GM12878 (cell line): ENCODE results near the gene IL17RB. TPM values are rescaled to one million over a fixed set of nuclear protein-coding genes. Genes with fewer than 3 reads are reported as not detected.

Experiments
- ATAC-seq: fragments of 200-7000 bp; cut with Tn5 transposase; 3 replicates; pipeline ENCODE4 v1.9.1; 2020; ENCODE audit warnings: mild to moderate bottlenecking, moderate library complexity
- BruUV-seq: library from RNA; stranded (reverse); fragments of 400-500 nt; replicated peaks from 2 replicates; lab custom pipeline; 2021; lab: Mats Ljungman, UMichigan
- CTCF ChIA-PET: fragments of 300-600 bp; sonication (Branson Sonifier 250); formaldehyde crosslinking; extraction: SDS; loops from one replicate; lab custom pipeline; 2021; ENCODE audit warnings: inconsistent platforms; lab: Yijun Ruan, JAX
- POLR2A ChIA-PET: fragments of 350-600 bp; formaldehyde crosslinking; extraction: SDS; loops from one replicate; lab custom pipeline; 2021; ENCODE audit warnings: inconsistent platforms; lab: Charles Lee
- RAD21 ChIA-PET: fragments of 300-600 bp; sonication (Branson Sonifier 250); formaldehyde crosslinking; loops from one replicate; lab custom pipeline; 2023; ENCODE audit warnings: antibody characterized with exemption; ENCODE audit not compliant: unreplicated experiment; lab: Charles Lee
- SMC1A ChIA-PET: fragments of 300-600 bp; sonication (Branson Sonifier 250); formaldehyde crosslinking; loops from one replicate; lab custom pipeline; 2023; ENCODE audit not compliant: unreplicated experiment, uncharacterized antibody; lab: Charles Lee
- DNase-seq: peaks from one replicate; pipeline ENCODE4 v3.0.0-alpha.2; 2011; ENCODE audit warnings: low read depth, low spot score
- FAIRE-seq: peaks from 3 replicates; lab custom pipeline; 2011; peaks lifted over from hg19 to GRCh38; lab: Jason Lieb, UNC
- H2AFZ ChIP-seq: 2 replicates; pipeline ENCODE4 v1.6.0; 2011; ENCODE audit warnings: low read depth, low read length, control low read depth; ENCODE audit not compliant: control insufficient read depth
- H3K27ac ChIP-seq: 2 replicates; pipeline ENCODE4 v1.5.1; 2011; ENCODE audit warnings: control low read depth; ENCODE audit not compliant: control insufficient read depth, insufficient read depth
- H3K27me3 ChIP-seq, 2 experiments: replicated peaks in 1 of 2; 2 replicates each; pipeline versions ENCODE4 v1.6.0 to v1.6.1; 2011; ENCODE audit warnings: low read length in 1 of 2; ENCODE audit not compliant: control insufficient read depth in 2 of 2, insufficient read depth in 2 of 2
- H3K36me3 ChIP-seq, 2 experiments: 2 replicates each; pipeline ENCODE4 v1.5.1; 2011; ENCODE audit warnings: low read length in 1 of 2; ENCODE audit not compliant: control insufficient read depth in 2 of 2, insufficient read depth in 2 of 2
- H3K4me1 ChIP-seq: 2 replicates; pipeline ENCODE4 v1.6.1; 2011; ENCODE audit warnings: mild to moderate bottlenecking, low read length, moderate library complexity, mixed read lengths; ENCODE audit not compliant: control insufficient read depth, insufficient read depth
- H3K4me2 ChIP-seq: 2 replicates; pipeline ENCODE4 v1.6.0; 2011; ENCODE audit warnings: control low read depth; ENCODE audit not compliant: control insufficient read depth, insufficient read depth
- H3K4me3 ChIP-seq: fragments of 200-600 bp; sonication (generic); 2 replicates; pipeline ENCODE4 v1.5.1; 2016
- H3K79me2 ChIP-seq: 2 replicates; pipeline ENCODE4 v1.6.0; 2011; ENCODE audit warnings: low read length; ENCODE audit not compliant: control insufficient read depth, insufficient read depth
- H3K9ac ChIP-seq: 2 replicates; pipeline ENCODE4 v1.8.0; 2011; ENCODE audit warnings: low read length, control low read depth, mixed read lengths; ENCODE audit not compliant: control insufficient read depth, insufficient read depth
- H3K9me3 ChIP-seq: replicated peaks from 3 replicates; pipeline ENCODE4 v1.5.1; 2011; ENCODE audit warnings: mild to moderate bottlenecking, low read length; ENCODE audit not compliant: control insufficient read depth, insufficient read depth
- H4K20me1 ChIP-seq: 2 replicates; pipeline ENCODE4 v1.6.0; 2011; ENCODE audit not compliant: control insufficient read depth, insufficient read depth
- ATF2 ChIP-seq: IDR thresholded peaks from 2 replicates; pipeline ENCODE4 v1.6.1; 2012; ENCODE audit warnings: low read length, inconsistent platforms
- BCL11A ChIP-seq: IDR thresholded peaks from 2 replicates; pipeline ENCODE4 v1.6.1; 2011; ENCODE audit warnings: low read depth, low read length
- CBFB ChIP-seq: IDR thresholded peaks from 2 replicates; pipeline ENCODE4 v1.6.1; 2016; ENCODE audit warnings: antibody characterized with exemption, low read depth
- CHD4 ChIP-seq: fragments of 200-600 bp; sonication (generic); IDR thresholded peaks from 2 replicates; pipeline ENCODE4 v1.6.1; 2016; ENCODE audit warnings: mild to moderate bottlenecking
- CREB1 ChIP-seq: IDR thresholded peaks from 2 replicates; pipeline ENCODE4 v1.6.1; 2012; ENCODE audit warnings: low read depth, mild to moderate bottlenecking, inconsistent platforms
- E4F1 ChIP-seq: fragments of 450-650 bp; IDR thresholded peaks from 2 replicates; pipeline ENCODE4 v1.6.1; 2018; ENCODE audit warnings: borderline replicate concordance, mild to moderate bottlenecking; ENCODE audit not compliant: partially characterized antibody
- MAX ChIP-seq: IDR thresholded peaks from 2 replicates; pipeline ENCODE4 v1.6.1; 2012; ENCODE audit warnings: low read depth, low read length, improper control_type of control experiment
- MEF2A ChIP-seq: IDR thresholded peaks from 2 replicates; pipeline ENCODE4 v1.6.1; 2011; ENCODE audit warnings: low read depth, mild to moderate bottlenecking, low read length, moderate library complexity; ENCODE audit not compliant: insufficient read depth
- MEF2B ChIP-seq: fragments of 450-650 bp; IDR thresholded peaks from 2 replicates; pipeline ENCODE4 v1.6.1; 2018; ENCODE audit warnings: mild to moderate bottlenecking, moderate library complexity; ENCODE audit not compliant: partially characterized antibody, poor library complexity, severe bottlenecking
- NFYA ChIP-seq: IDR thresholded peaks from 2 replicates; pipeline ENCODE4 v1.6.1; 2011; ENCODE audit warnings: low read depth, mild to moderate bottlenecking, low read length, improper control_type of control experiment, borderline replicate concordance
- PBX3 ChIP-seq: IDR thresholded peaks from 2 replicates; pipeline ENCODE4 v1.6.1; 2011; ENCODE audit warnings: mild to moderate bottlenecking, low read depth, low read length, moderate library complexity; ENCODE audit not compliant: insufficient replicate concordance
- RAD51 ChIP-seq: fragments of 450-650 bp; IDR thresholded peaks from 2 replicates; pipeline ENCODE4 v1.6.1; 2016; ENCODE audit warnings: moderate library complexity, mild to moderate bottlenecking, inconsistent platforms
- RFX5 ChIP-seq: IDR thresholded peaks from 2 replicates; pipeline ENCODE4 v1.6.1; 2011; ENCODE audit warnings: low read depth, low read length, improper control_type of control experiment
- RUNX3 ChIP-seq: IDR thresholded peaks from 2 replicates; pipeline ENCODE4 v1.6.1; 2012; ENCODE audit warnings: low read length, inconsistent platforms
- TBL1XR1 ChIP-seq: IDR thresholded peaks from 2 replicates; pipeline ENCODE4 v1.6.1; 2012; ENCODE audit warnings: low read depth, low read length, improper control_type of control experiment
- YBX1 ChIP-seq: fragments of 450-650 bp; IDR thresholded peaks from 2 replicates; pipeline ENCODE4 v1.6.1; 2016; ENCODE audit warnings: antibody characterized with exemption
- WGBS: methylation state at CpG from one replicate; pipeline ENCODE4 v1.1.6; 2016; ENCODE audit warnings: low lambda C conversion rate; ENCODE audit not compliant: insufficient replicate concordance, insufficient coverage; ENCODE audit errors: missing lambda C conversion rate; 5-methylcytosine and 5-hydroxymethylcytosine counted together
- in situ Hi-C: fragments of 300-500 bp; cut with MboI; formaldehyde crosslinking; loops from 9 replicates; pipeline ENCODE4 v1.14.3; 2018; ENCODE audit warnings: mixed read lengths
- intact Hi-C: fragments of 100-400 bp; cut with micrococcal nuclease; formaldehyde crosslinking; loops from one replicate; pipeline ENCODE4 v1.14.2; 2022; ENCODE audit not compliant: unreplicated experiment
- polyA plus RNA-seq, 11 experiments: library from polyadenylated mRNA; depleted of rRNA in 4 of 11; unstranded in 6 of 11; stranded (reverse) in 5 of 11; fragments of >200 nt; fragmentation: Nextera tagmentation in 4 of 11; fragmentation: Illumina TruSeq in 1 of 11; extraction: Ambion mirVana in 4 of 11; extraction: Trizol in 1 of 11; gene quantifications; 1 replicate in 1 of 11; 2 replicates in 10 of 11; pipeline versions ENCODE4 v1.2.1 to v1.2.3, GENCODE V29; 2011 to 2016; ENCODE audit warnings: inconsistent platforms in 2 of 11, missing spikeins in 2 of 11, low read depth in 1 of 11
- total RNA-seq, 4 experiments: library from RNA; depleted of rRNA in 3 of 4; stranded (reverse); fragments of >200 nt in 3 of 4; fragmentation: Illumina TruSeq in 1 of 4; extraction: Trizol in 1 of 4; gene quantifications; 2 replicates each; pipeline versions ENCODE4 v1.2.1 to v1.2.3, GENCODE V29; 2013 to 2021

The IL17RB gene
- total and polyA plus RNA-seq, 10 of the 15 experiments (the other 5 are each of a cell fraction or from before 2014, with no cell fraction given) = 1.9 to 17.2 (median 2.9) TPM

GRCh38 chr3:53865732-53866499 is 19.5 kb downstream of the IL17RB start:
- no peak for ATAC-seq
- CTCF ChIA-PET = interaction anchor here (0.6 kb wide), 2 partner anchors 209 to 621 kb away, joined by 3 to 4 read pairs; no protein-coding TSS in a partner anchor
- DNase-seq = no peak
- no peak overlapping the region for H2AFZ ChIP-seq
- in situ Hi-C loops (no loop called here), intact Hi-C loops (no loop called here)
- H3K4me2 ChIP-seq = no peak overlapping the region
- no peak overlapping the region for H3K4me3 ChIP-seq
- no peak for FAIRE-seq
- no peaks in the 10 kb centered on the region for H3K79me2 ChIP-seq
- H4K20me1 ChIP-seq = no peaks in the 10 kb centered on the region
- no peak overlapping the region for H3K27ac ChIP-seq
- H3K36me3 ChIP-seq = peaks cover 2 to 16% of the 10 kb centered on the region in 2 experiments
- RAD21 ChIA-PET = interaction anchor here (1.2 kb wide), 1 partner anchor 21 kb away, joined by 5 read pairs; no protein-coding TSS in a partner anchor
- SMC1A ChIA-PET = interaction anchor here (0.9 to 3.0 kb wide), 2 partner anchors 15 to 21 kb away, joined by 3 to 9 read pairs; no protein-coding TSS in a partner anchor
- BruUV-seq = no TSS peak
- no peaks in the 10 kb centered on the region for H3K27me3 ChIP-seq
- TF ChIP-seq RFX5 = no peak
- TF ChIP-seq CBFB = no peak
- TF ChIP-seq RAD51 = no peak
- TF ChIP-seq CHD4 = no peak
- TF ChIP-seq BCL11A = no peak
- TF ChIP-seq MEF2A = no peak
- no peak for TF ChIP-seq NFYA
- no peak for TF ChIP-seq CREB1
- TF ChIP-seq RUNX3 = no peak
- no peak for TF ChIP-seq MAX
- no peak for TF ChIP-seq YBX1
- TF ChIP-seq E4F1 = no peak
- no peak for TF ChIP-seq MEF2B
- TF ChIP-seq PBX3 = no peak
- TF ChIP-seq TBL1XR1 = no peak
- TF ChIP-seq ATF2 = no peak
- 90% methylated on average over 5 of the region's 5 CpGs for WGBS
- POLR2A ChIA-PET = interaction anchor here (1.3 to 1.6 kb wide), 2 partner anchors 11 to 15 kb away, joined by 3 read pairs; no protein-coding TSS in a partner anchor
- no peaks in the 10 kb centered on the region for H3K4me1 ChIP-seq
- H3K9me3 ChIP-seq = no peaks in the 10 kb centered on the region
- no peak overlapping the region for H3K9ac ChIP-seq
